NB4 (cell line): ENCODE measurements around the gene KLF3.

Source experiments
- CTCF ChIP-seq: IDR thresholded peaks from one replicate; pipeline ENCODE4 v1.5.1; 2012; ENCODE audit warnings: low read depth, low read length
- MAX ChIP-seq: IDR thresholded peaks from 2 replicates; pipeline ENCODE4 v1.6.1; 2011; ENCODE audit warnings: low read depth, low read length
- MYC ChIP-seq: IDR thresholded peaks from 2 replicates; pipeline ENCODE4 v1.6.1; 2011; ENCODE audit warnings: low read depth, low read length
- POLR2A ChIP-seq: IDR thresholded peaks from 2 replicates; pipeline ENCODE4 v1.6.1; 2011; ENCODE audit warnings: mild to moderate bottlenecking; ENCODE audit not compliant: insufficient read length; ENCODE audit errors: extremely low read depth

GRCh38 chr4:38672397-38673129 is 8.6 kb downstream of the KLF3 start:
- no peak for TF ChIP-seq CTCF
- TF ChIP-seq MAX = no peak
- no peak for TF ChIP-seq POLR2A
- TF ChIP-seq MYC = no peak
